Neuronal stem cell (in vitro differentiated cells): ENCODE results near the gene TSEN54.
"Not testable (repeated sequence)": the region's sequence is repeated elsewhere in the genome, so short reads cannot be mapped to it uniquely, and the experiment has no call there.

ENCODE experiments used
- DNase-seq: peaks from one replicate; pipeline ENCODE4 v3.0.0-alpha.2; 2013; ENCODE audit warnings: low spot score
- H2AFZ ChIP-seq: one replicate; pipeline ENCODE4 v1.6.1; 2013; ENCODE audit warnings: mild to moderate bottlenecking, low read length, inconsistent platforms
- H2AK5ac ChIP-seq: 2 replicates; pipeline ENCODE4 v1.6.1; 2013; ENCODE audit warnings: low read depth, mild to moderate bottlenecking, inconsistent platforms, low read length, moderate library complexity, mixed read lengths
- H2BK120ac ChIP-seq: 2 replicates; pipeline ENCODE4 v1.6.1; 2013; ENCODE audit warnings: low read depth, mild to moderate bottlenecking, inconsistent platforms, low read length, moderate library complexity, mixed read lengths
- H2BK12ac ChIP-seq: one replicate; pipeline ENCODE4 v1.6.1; 2013; ENCODE audit warnings: low read length, inconsistent platforms
- H2BK15ac ChIP-seq: 2 replicates; pipeline ENCODE4 v1.6.1; 2013; ENCODE audit warnings: mild to moderate bottlenecking, low read length, inconsistent platforms, mixed read lengths
- H2BK5ac ChIP-seq: one replicate; pipeline ENCODE4 v1.6.1; 2013; ENCODE audit warnings: inconsistent platforms, mild to moderate bottlenecking, low read length, moderate library complexity
- H3K14ac ChIP-seq: one replicate; pipeline ENCODE4 v1.6.1; 2013; ENCODE audit warnings: low read length, inconsistent platforms
- H3K18ac ChIP-seq: 2 replicates; pipeline ENCODE4 v1.6.1; 2013; ENCODE audit warnings: low read length, inconsistent platforms
- H3K23ac ChIP-seq: 2 replicates; pipeline ENCODE4 v1.6.1; 2013; ENCODE audit warnings: low read depth, mild to moderate bottlenecking, mixed read lengths, low read length, inconsistent platforms; ENCODE audit not compliant: poor library complexity
- H3K27ac ChIP-seq: replicated peaks from 3 replicates; pipeline ENCODE4 v1.5.1; 2013; ENCODE audit warnings: low read length, inconsistent platforms
- H3K27me3 ChIP-seq, 3 experiments: 2 replicates each; pipeline ENCODE4 v1.6.1; 2013; ENCODE audit warnings: low read length in 3 of 3, mild to moderate bottlenecking in 2 of 3, inconsistent platforms in 1 of 3, low read depth in 1 of 3, mixed read lengths in 1 of 3, moderate library complexity in 1 of 3; ENCODE audit not compliant: control insufficient read depth in 3 of 3, insufficient read depth in 3 of 3
- H3K36me3 ChIP-seq, 2 donors: replicated peaks in 1 of 2; 2 replicates each; pipeline ENCODE4 v1.6.1; 2013; ENCODE audit warnings: low read length in 2 of 2; ENCODE audit not compliant: control insufficient read depth in 2 of 2, insufficient read depth in 2 of 2
- H3K4ac ChIP-seq: 2 replicates; pipeline ENCODE4 v1.6.1; 2013; ENCODE audit warnings: inconsistent platforms, mild to moderate bottlenecking, low read length, moderate library complexity
- H3K4me1 ChIP-seq, 2 donors: 1 replicate in 1 of 2; 2 replicates in 1 of 2; pipeline ENCODE4 v1.6.1; 2013; ENCODE audit warnings: low read length in 2 of 2, low read depth in 1 of 2; ENCODE audit not compliant: control insufficient read depth in 2 of 2, insufficient read depth in 1 of 2
- H3K4me2 ChIP-seq: one replicate; pipeline ENCODE4 v1.6.1; 2013; ENCODE audit warnings: mild to moderate bottlenecking, low read length, inconsistent platforms; ENCODE audit not compliant: insufficient read depth, poor library complexity, severe bottlenecking
- H3K4me3 ChIP-seq, 2 donors: 2 replicates each; pipeline ENCODE4 v1.5.1; 2013; ENCODE audit warnings: low read length in 2 of 2, mild to moderate bottlenecking in 2 of 2, inconsistent platforms in 1 of 2, moderate library complexity in 1 of 2
- H3K79me1 ChIP-seq: one replicate; pipeline ENCODE4 v1.6.1; 2013; ENCODE audit warnings: low read depth, mild to moderate bottlenecking, inconsistent platforms, low read length, moderate library complexity
- H3K9ac ChIP-seq: one replicate; pipeline ENCODE4 v1.6.1; 2013; ENCODE audit warnings: mild to moderate bottlenecking, low read depth, low read length, inconsistent platforms; ENCODE audit not compliant: poor library complexity
- H3K9me3 ChIP-seq, 2 donors: replicated peaks in 1 of 2; 2 replicates each; pipeline versions ENCODE3 to v1.6.1; 2013; ENCODE audit warnings: low read length in 2 of 2, mild to moderate bottlenecking in 2 of 2, inconsistent platforms in 1 of 2, low read depth in 1 of 2, mixed read lengths in 1 of 2, moderate library complexity in 1 of 2; ENCODE audit not compliant: control insufficient read depth in 2 of 2, insufficient read depth in 1 of 2
- H4K8ac ChIP-seq: one replicate; pipeline ENCODE4 v1.6.1; 2013; ENCODE audit warnings: low read depth, mild to moderate bottlenecking, inconsistent platforms, low read length, moderate library complexity
- H4K91ac ChIP-seq: one replicate; pipeline ENCODE4 v1.6.1; 2013; ENCODE audit warnings: low read length, low read depth, mild to moderate bottlenecking, inconsistent platforms; ENCODE audit not compliant: poor library complexity
- WGBS, 2 donors: extraction: QIAGEN DNeasy Blood & Tissue Kit; methylation state at CpG; one replicate each; pipeline ENCODE4 v1.1.7; 2013; ENCODE audit warnings: missing lambda C conversion rate in 2 of 2, mixed read lengths in 1 of 2; ENCODE audit not compliant: insufficient read length in 2 of 2, insufficient replicate concordance in 1 of 2; ENCODE audit errors: extremely low coverage in 2 of 2; 5-methylcytosine and 5-hydroxymethylcytosine counted together

Gene TSEN54

GRCh38 chr17:75475851-75476250, 40.5 kb upstream of the TSEN54 start:
- peaks cover 37 to 39% of the 10 kb centered on the region in 2 donors for H3K4me1 ChIP-seq
- peak overlapping the region; percentile 22 for H4K91ac ChIP-seq
- peak overlapping the region; percentile 84 for H3K18ac ChIP-seq
- H3K9ac ChIP-seq: peak overlapping the region; percentile 45
- H3K36me3 ChIP-seq: peaks cover 6 to 40% of the 10 kb centered on the region in 2 donors
- peak overlapping the region; percentile 41 for H2AFZ ChIP-seq
- peak overlapping the region; percentile 76 for H2AK5ac ChIP-seq
- no peaks in the 10 kb centered on the region for H3K79me1 ChIP-seq
- no peak overlapping the region for H2BK120ac ChIP-seq
- H3K27me3 ChIP-seq: no peaks in the 10 kb centered on the region
- no CpG with 5 or more reads among the region's 3 CpGs for WGBS, 2 donors
- no peak for DNase-seq
- peak overlapping the region; percentile 47 for H2BK12ac ChIP-seq
- no peak overlapping the region for H3K14ac ChIP-seq
- no peak overlapping the region for H4K8ac ChIP-seq
- no peak overlapping the region for H3K4ac ChIP-seq
- no peak overlapping the region for H2BK5ac ChIP-seq
- no peaks in the 10 kb centered on the region for H3K9me3 ChIP-seq
- H2BK15ac ChIP-seq: peak overlapping the region; percentile 92
- peak overlapping the region in 1 of 2 donors; percentile 17 for H3K4me3 ChIP-seq
- peak overlapping the region; percentile 6 for H3K23ac ChIP-seq
- H3K27ac ChIP-seq: peak overlapping the region; percentile 48
- H3K4me2 ChIP-seq: no peak overlapping the region

GRCh38 chr17:75476271-75476671, 40.1 kb upstream of the TSEN54 start:
- H2BK120ac ChIP-seq: no peak overlapping the region
- no CpG with 5 or more reads among the region's 8 CpGs for WGBS, 2 donors
- H3K9me3 ChIP-seq: no peaks in the 10 kb centered on the region
- H3K4me3 ChIP-seq: peak overlapping the region in 1 of 2 donors; percentile 30
- no peak overlapping the region for H4K8ac ChIP-seq
- H3K79me1 ChIP-seq: no peaks in the 10 kb centered on the region
- DNase-seq: no peak
- peaks cover 41% of the 10 kb centered on the region in 2 donors for H3K4me1 ChIP-seq
- no peak overlapping the region for H4K91ac ChIP-seq
- no peak overlapping the region for H3K23ac ChIP-seq
- H3K27ac ChIP-seq: peak overlapping the region; percentile 48
- no peaks in the 10 kb centered on the region for H3K27me3 ChIP-seq
- no peak overlapping the region for H3K4me2 ChIP-seq
- no peak overlapping the region for H3K4ac ChIP-seq
- no peak overlapping the region for H2BK5ac ChIP-seq
- H3K14ac ChIP-seq: no peak overlapping the region
- peak overlapping the region; percentile 76 for H2AK5ac ChIP-seq
- H3K36me3 ChIP-seq: peaks cover 6 to 38% of the 10 kb centered on the region in 2 donors
- no peak overlapping the region for H2BK15ac ChIP-seq
- peak overlapping the region; percentile 84 for H3K18ac ChIP-seq
- no peak overlapping the region for H2BK12ac ChIP-seq
- H2AFZ ChIP-seq: peak overlapping the region; percentile 43
- H3K9ac ChIP-seq: no peak overlapping the region

- H3K4me1 ChIP-seq: peaks cover 41 to 46% of the 10 kb centered on the region in 2 donors
- H3K4me3 ChIP-seq: peak overlapping the region in 1 of 2 donors; percentile 30
- no peak overlapping the region for H3K23ac ChIP-seq
- H3K36me3 ChIP-seq: peaks cover 6 to 33% of the 10 kb centered on the region in 2 donors
- H2AFZ ChIP-seq: peak overlapping the region; percentile 43
- H4K91ac ChIP-seq: no peak overlapping the region
- H2BK120ac ChIP-seq: no peak overlapping the region
- WGBS, 2 donors: no CpG with 5 or more reads among the region's 11 CpGs
- no peak overlapping the region for H3K4me2 ChIP-seq
- no peaks in the 10 kb centered on the region for H3K79me1 ChIP-seq
- H2BK15ac ChIP-seq: peak overlapping the region; percentile 33
- no peak overlapping the region for H3K14ac ChIP-seq
- H3K4ac ChIP-seq: no peak overlapping the region
- no peaks in the 10 kb centered on the region for H3K9me3 ChIP-seq
- H3K9ac ChIP-seq: no peak overlapping the region
- H3K18ac ChIP-seq: peak overlapping the region; percentile 29
- H2BK5ac ChIP-seq: peak overlapping the region; percentile 15
- peak overlapping the region; percentile 48 for H3K27ac ChIP-seq
- no peak overlapping the region for H4K8ac ChIP-seq
- H2BK12ac ChIP-seq: no peak overlapping the region
- no peaks in the 10 kb centered on the region for H3K27me3 ChIP-seq
- no peak for DNase-seq
- H2AK5ac ChIP-seq: peak overlapping the region; percentile 90
Measured at GRCh38 chr17:75476752-75477489, 39.4 kb upstream of the TSEN54 start.

- WGBS, 2 donors: no CpG with 5 or more reads among the region's 11 CpGs
- peak overlapping the region; percentile 90 for H2AK5ac ChIP-seq
- peaks cover 41 to 46% of the 10 kb centered on the region in 2 donors for H3K4me1 ChIP-seq
- H2BK120ac ChIP-seq, H4K91ac ChIP-seq, H3K9me3 ChIP-seq, H3K79me1 ChIP-seq, H3K9ac ChIP-seq, H3K4me2 ChIP-seq, DNase-seq, H2AFZ ChIP-seq, H3K23ac ChIP-seq, H3K4me3 ChIP-seq, H3K4ac ChIP-seq, H3K14ac ChIP-seq, H3K27me3 ChIP-seq, H3K27ac ChIP-seq, H2BK12ac ChIP-seq, H4K8ac ChIP-seq, H2BK15ac ChIP-seq: not testable (repeated sequence)
- H2BK5ac ChIP-seq: peak overlapping the region; percentile 15
- peak overlapping the region; percentile 52 for H3K18ac ChIP-seq
- peaks cover 6 to 30% of the 10 kb centered on the region in 2 donors for H3K36me3 ChIP-seq
Measured at GRCh38 chr17:75477490-75477862, 38.9 kb upstream of the TSEN54 start.
